ENCODE data around the gene ACOT13.
A peak's percentile ranks its signal among the peaks of the same experiment; 100 is the strongest.

DNA sequence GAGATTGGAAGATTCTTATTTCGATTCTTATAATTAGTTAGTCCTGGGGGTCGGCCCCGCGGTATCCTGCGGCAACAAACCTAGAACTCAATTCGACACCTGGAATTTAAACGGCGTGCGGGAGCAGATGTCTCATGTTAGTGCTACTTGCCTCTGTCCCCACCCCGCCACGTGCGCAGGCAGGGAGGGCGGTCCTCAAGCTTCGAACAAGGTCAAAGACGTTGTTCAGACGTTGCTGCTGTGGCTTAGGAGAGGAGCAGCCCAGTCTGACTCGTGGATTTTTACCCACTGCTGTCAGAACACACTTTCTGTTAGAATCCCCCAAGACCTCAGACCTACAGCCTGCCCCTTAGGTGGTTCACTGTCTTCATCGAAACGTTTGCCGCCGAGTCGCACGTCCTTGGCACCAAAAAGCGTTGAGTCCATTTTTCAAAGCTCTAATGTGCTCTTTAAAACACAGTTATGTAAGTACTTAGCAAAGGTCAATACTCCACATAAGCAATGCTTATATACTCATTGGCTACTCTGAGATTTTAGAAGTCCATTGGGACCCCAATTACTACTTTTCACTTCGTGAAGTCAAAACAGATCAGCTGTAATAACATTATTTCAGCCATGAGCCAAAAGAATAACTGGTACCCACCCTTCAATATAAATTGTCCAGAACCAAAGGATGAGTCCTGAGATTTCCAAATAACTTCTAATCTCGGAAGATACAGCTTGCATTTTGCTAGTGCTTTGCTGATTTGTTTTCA lies 54.8 kb downstream of the ACOT13 start:
- TF ChIP-seq MXI1 (IDR thresholded peaks at IDR 0.05; ENCODE audit: low read depth, low read length) (peak; percentile 98), RFX5 (IDR thresholded peaks at IDR 0.05; ENCODE audit: low read length) (peak; percentile 10; the same call in 1 of the 2 replicates), GABPA (IDR thresholded peaks at IDR 0.05; ENCODE audit: low read depth) (no peak)
- TF ChIP-seq, protein P1, sequence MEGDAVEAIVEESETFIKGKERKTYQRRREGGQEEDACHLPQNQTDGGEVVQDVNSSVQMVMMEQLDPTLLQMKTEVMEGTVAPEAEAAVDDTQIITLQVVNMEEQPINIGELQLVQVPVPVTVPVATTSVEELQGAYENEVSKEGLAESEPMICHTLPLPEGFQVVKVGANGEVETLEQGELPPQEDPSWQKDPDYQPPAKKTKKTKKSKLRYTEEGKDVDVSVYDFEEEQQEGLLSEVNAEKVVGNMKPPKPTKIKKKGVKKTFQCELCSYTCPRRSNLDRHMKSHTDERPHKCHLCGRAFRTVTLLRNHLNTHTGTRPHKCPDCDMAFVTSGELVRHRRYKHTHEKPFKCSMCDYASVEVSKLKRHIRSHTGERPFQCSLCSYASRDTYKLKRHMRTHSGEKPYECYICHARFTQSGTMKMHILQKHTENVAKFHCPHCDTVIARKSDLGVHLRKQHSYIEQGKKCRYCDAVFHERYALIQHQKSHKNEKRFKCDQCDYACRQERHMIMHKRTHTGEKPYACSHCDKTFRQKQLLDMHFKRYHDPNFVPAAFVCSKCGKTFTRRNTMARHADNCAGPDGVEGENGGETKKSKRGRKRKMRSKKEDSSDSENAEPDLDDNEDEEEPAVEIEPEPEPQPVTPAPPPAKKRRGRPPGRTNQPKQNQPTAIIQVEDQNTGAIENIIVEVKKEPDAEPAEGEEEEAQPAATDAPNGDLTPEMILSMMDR (IDR thresholded peaks at IDR 0.05), result no peak

Data from SK-N-SH (cell line).